ENCODE measurements around the gene PGD.
A peak's percentile ranks its signal among the peaks of the same experiment; 100 is the strongest.
"Not testable (repeated sequence)": the region's sequence is repeated elsewhere in the genome, so short reads cannot be mapped to it uniquely, and the experiment has no call there.

Gene PGD

GRCh38 chr1:10398734-10399443 is at the start of gene PGD:
TSS of gene PGD (plus strand) at chr1:10399064. CDS start at chr1:10399118, 54 bp downstream.
- DNase-seq (ENCODE audit: low read depth in 2 of 2): peak; percentile 92 to 93

GRCh38 chr1:10353282-10353681 is 45.6 kb upstream of the PGD start:
- no peak for DNase-seq (ENCODE audit: low read depth in 2 of 2)

- DNase-seq (ENCODE audit: low read depth in 2 of 2): no peak
These were observed 45.2 kb upstream of the PGD start for GRCh38 chr1:10353693-10354092.

GRCh38 chr1:10360045-10360444 is 38.8 kb upstream of the PGD start:
- no peak for DNase-seq (ENCODE audit: low read depth in 2 of 2)

GRCh38 chr1:10361515-10361914 is 37.3 kb upstream of the PGD start:
- no peak for DNase-seq (ENCODE audit: low read depth in 2 of 2)

DNA sequence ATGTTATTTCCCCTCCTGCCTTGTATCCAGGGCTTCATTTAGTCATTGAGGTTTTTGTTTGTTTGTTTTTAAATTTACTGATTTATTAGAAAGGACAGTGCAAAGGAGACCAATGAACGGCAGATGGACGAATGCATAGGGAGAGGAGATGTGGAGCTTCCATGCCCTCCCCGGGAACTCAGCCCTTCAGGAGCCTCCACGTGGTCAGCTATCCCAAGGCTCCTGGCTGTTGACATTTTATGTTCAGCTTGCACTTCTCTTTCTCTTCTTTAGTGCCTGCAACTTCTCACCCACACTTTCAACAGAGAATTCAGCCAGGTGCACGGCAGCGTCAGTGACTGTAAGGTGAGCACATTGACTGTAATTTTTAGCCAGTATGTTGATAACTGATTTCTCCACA is 30.7 kb upstream of the PGD start:
- no peak for DNase-seq (ENCODE audit: low read depth in 2 of 2)

GRCh38 chr1:10374442-10374860 is 24.4 kb upstream of the PGD start:
- DNase-seq (ENCODE audit: low read depth in 2 of 2): no peak

- not testable (repeated sequence) for DNase-seq (ENCODE audit: low read depth in 2 of 2)
These were observed 21.4 kb upstream of the PGD start for GRCh38 chr1:10377365-10378029.

- no peak for DNase-seq (ENCODE audit: low read depth in 2 of 2)
These were observed 20.6 kb upstream of the PGD start for GRCh38 chr1:10378081-10378841.

DNA sequence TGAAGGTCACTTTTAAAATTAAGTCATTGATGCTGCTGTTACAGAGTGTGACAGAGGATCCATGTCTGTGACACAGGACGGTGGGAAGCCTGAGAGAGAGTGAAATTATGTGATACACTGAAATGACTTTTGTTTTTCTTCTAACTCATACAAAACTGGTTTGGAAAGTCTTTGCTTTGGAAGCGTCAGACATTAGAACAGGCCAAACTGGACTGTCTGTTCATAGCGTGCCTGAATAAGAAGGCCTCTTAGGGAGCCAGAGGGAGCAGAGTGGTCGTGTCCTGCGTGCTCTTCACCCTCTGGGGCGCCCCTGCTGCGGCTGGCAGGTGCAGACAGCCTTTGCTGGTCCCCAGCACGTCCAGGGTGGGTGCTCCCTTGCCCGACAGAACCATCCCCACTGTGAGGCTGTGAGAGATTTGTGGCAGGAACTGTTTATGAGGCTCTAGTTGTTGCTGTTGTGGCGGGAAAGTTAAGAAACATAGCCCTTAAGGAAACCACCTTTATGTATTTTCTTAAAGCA is 19.7 kb upstream of the PGD start:
- no peak for DNase-seq (ENCODE audit: low read depth in 2 of 2)

DNA sequence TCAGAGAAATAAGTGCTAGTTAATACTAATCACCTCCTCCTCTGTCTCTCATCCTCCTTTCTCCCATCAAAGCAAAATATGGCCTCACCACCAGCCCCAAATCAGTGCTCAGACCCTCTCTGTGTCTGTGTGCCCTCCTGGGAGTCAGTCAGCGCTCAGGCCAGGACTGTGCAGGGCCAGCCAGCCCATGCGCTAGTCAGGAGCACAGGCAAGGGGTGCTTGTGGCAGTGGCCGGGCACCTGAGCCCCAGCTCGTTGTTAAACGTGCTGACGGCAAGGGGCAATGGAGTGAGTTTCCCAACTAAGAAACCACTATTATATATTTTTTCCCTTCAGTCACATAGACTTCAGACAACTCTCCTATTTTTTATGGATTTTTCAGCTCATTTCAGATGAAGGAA is 19.2 kb upstream of the PGD start:
- DNase-seq (ENCODE audit: low read depth in 2 of 2): no peak

DNA sequence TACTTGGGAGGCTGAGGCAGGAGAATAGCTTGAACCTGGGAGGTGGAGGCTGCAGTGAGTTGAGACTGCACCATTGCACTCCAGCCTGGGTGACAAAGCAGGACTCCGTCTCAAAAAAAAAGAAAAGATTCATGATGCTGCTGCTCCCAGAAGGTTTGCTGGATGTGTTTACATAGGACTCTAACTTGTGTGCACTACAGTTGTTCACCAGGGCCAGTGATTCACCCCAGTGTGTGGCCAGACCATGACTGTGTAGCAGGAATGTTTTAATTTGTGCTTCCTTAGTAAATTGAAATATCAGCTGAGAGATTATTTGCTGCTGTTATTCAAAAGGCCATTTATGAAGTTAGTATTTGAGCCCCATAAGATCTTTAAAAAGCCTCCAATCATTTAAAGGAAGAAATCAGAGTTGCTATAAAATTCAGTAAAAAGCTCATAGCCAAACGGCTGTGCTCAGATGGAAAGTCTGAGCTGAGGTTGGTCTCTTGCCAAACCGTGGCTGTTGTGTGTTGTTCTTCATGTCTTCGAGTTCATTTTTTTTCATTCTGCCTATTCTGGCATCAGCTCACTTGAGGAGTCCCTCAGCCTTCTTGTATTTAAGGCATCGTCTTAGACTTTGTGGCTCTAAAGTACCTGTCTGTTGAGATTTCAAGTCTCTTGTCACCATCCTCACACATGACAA is 18.1 kb upstream of the PGD start:
- DNase-seq (ENCODE audit: low read depth in 2 of 2): no peak

DNA sequence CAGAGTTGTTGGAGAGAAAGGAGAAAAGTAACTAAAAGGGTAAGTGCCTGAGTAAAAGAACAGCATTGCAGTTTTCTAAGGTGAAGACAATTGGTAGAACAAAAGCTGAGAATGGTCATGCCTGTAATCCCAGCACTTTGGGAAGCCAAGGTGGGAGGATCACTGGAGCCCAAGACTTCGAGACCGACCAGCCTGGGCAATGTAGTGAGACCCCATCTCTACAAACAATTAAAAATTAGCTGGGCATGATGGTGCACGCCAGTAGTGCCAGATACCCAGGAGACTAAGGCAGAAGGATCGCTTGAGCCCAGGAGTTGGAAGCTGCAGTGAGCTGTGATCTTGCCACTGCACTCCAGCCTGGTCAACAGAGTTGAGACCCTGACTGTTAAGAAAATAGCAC is 15.2 kb upstream of the PGD start:
- no peak for DNase-seq (ENCODE audit: low read depth in 2 of 2)

DNA sequence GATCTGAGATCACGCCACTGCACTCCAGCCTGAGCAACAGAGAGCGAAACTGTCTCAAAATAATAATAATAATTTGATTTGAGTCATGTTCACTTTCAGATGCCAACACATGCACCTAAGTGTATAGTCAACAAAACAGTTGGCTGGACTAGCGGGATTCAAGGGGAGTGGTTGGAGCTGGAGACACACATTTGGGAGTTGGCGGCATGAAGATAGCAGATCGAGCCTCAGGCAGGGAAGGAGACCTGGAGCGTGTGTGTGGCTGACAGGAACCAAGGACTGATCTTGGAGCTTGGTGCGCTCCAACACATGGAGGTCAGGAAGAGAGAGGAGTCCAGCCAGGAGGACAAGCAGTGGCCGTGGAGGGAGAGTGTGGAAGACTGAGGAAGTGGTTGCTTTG is 14.6 kb upstream of the PGD start:
- DNase-seq (ENCODE audit: low read depth in 2 of 2): no peak

- DNase-seq (ENCODE audit: low read depth in 2 of 2): no peak
These were observed 11.8 kb upstream of the PGD start for GRCh38 chr1:10386761-10387676.

DNA sequence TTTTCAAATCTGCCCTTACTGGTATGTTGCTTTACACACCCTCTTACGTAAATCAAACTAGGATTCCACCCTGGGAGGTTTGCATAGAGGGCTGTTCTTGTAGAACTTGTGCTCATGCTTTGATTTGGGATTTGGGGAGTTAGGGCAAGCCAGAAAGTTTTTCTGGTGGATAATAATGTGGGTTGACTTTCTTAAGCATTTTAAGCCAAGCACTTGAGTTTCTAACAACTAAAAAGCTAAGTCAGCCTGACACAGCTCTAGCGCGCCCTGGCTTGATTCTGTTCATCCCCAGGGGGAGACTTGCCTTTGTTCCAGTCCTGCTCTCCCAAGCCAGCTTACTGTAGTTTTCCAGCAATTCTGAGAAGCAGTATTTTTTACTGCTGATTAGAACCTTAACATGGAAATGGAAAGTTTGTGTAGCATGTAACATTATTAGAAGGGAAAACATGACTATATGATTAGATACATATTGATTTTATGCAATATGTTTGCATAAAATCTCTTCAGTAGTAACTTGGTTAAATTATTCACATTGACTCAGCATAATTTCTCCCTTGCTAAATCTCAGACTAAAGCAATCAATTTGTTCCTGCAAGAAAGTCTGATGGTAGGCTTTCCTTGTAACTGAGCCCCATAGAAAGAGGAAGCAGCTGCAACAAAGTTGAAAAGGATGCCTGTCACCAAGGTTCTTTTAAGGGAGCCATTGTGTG is 11.0 kb upstream of the PGD start:
- no peak for DNase-seq (ENCODE audit: low read depth in 2 of 2)

DNA sequence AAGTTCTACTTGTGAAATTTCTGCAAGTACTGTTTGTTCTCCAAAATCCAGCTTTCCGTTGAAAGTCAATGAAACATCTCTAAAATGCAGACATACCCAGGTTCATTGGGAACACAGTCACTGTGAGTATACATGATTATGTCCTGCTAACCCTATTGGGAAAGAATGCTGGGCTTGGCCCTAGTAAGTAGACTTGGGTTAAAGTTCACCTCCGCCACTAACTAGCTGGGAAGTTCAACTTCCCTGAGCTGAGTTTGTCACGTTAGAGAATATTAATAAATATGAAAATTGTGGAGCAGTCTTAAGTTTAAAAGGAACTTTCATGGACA is 10.5 kb upstream of the PGD start:
- DNase-seq (ENCODE audit: low read depth in 2 of 2): no peak

DNA sequence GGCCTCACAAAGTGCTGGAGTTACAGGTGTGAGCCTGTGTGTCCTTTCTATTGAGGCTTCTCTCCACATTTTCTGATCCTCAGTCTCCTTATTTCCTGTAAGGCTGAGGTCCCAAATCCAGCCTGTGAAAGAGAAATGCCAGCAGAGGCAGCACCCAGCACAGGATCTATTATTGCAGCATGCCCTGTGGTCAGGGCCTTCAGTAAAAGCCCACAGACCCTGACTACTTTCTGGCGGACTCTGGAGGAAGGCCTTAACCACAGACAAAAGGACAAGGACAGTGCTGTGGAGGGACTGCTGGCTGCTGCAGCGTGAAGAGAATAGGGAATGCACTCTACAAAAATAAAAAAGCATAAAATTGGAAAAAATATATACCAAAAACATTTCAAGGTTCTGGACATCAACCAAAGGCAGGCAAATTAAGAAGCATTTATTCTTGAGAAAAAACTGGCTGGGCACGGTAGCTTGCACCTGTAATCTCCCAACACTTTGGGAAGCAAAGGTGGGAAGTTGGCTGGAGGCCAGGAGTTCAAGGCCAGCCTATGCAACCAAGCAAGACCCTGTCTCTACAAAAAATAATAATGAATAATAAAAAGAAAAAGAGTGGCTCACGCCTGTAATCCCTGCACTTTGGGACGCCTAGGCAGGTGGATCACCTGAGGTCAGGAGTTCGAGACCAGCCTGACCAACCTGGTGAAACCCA is 9.4 kb upstream of the PGD start:
- no peak for DNase-seq (ENCODE audit: low read depth in 2 of 2)

GRCh38 chr1:10396870-10397269 is 2.0 kb upstream of the PGD start:
- DNase-seq (ENCODE audit: low read depth in 2 of 2): no peak

- no peak for DNase-seq (ENCODE audit: low read depth in 2 of 2)
These were observed 558 bp upstream of the PGD start for GRCh38 chr1:10398278-10398733.
